ENCODE results near the gene BANK1.
A peak's percentile ranks its signal among the peaks of the same experiment; 100 is the strongest.

BANK1 gene, protein sequence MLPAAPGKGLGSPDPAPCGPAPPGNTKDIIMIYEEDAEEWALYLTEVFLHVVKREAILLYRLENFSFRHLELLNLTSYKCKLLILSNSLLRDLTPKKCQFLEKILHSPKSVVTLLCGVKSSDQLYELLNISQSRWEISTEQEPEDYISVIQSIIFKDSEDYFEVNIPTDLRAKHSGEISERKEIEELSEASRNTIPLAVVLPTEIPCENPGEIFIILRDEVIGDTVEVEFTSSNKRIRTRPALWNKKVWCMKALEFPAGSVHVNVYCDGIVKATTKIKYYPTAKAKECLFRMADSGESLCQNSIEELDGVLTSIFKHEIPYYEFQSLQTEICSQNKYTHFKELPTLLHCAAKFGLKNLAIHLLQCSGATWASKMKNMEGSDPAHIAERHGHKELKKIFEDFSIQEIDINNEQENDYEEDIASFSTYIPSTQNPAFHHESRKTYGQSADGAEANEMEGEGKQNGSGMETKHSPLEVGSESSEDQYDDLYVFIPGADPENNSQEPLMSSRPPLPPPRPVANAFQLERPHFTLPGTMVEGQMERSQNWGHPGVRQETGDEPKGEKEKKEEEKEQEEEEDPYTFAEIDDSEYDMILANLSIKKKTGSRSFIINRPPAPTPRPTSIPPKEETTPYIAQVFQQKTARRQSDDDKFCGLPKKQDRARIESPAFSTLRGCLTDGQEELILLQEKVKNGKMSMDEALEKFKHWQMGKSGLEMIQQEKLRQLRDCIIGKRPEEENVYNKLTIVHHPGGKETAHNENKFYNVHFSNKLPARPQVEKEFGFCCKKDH

DNA sequence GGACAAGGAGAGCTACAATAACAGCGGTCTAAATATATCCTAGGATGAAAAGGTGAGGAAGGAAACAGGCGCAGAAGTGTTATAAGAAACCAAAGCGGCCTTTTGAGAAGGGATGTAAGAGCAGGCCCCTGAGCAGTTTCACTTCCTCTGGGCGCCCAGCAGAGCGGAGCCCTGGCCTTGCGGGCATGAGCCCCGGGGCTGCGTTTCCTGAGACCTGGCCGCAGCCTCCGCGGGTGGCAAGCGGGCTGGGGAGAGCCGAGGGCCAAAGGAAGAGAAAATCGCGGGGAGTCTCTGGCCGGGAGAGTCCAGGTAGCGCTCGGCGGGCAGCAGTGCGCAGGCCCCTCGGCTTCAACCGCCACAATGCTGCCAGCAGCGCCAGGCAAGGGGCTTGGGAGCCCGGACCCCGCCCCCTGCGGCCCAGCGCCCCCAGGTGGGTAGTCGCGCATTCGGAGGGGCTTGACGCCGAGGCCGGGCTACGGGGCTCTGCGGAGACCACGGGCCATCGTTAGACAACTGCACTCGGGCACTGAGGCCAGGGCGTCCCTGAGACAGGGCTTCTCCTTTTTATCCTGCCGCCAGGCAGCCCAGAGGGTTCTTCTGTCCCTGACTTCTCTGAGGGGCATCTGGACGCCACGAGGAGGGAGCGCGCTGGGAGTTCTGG lies at the start of gene BANK1:
TSS of gene BANK1 (plus strand) at position 210 of the 661 bp plus-strand sequence. CDS start at position 361, 151 bp downstream.
- peak; percentile 64 for DNase-seq

GRCh38 chr4:101753721-101754120 lies 36.8 kb upstream of the BANK1 start:
- DNase-seq: no peak

DNA sequence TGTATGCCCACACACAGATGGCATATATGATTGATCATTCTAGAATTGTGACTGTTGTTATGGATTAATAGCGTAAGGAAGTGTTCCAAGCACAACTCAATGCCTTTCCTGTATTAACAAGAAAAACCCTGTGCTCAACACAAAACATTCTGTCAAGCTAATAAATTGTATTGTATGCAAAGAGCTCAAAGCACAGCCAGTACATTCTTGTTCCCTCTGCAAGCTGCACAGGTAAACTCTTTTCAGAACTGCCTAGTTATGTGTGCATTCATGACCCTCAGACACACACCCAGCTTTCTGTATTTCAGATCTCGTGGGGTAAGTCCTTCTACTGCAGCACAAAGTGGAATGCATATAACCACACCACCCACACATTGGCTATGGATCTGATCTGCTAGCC lies 34.3 kb upstream of the BANK1 start:
- no peak for DNase-seq

DNA sequence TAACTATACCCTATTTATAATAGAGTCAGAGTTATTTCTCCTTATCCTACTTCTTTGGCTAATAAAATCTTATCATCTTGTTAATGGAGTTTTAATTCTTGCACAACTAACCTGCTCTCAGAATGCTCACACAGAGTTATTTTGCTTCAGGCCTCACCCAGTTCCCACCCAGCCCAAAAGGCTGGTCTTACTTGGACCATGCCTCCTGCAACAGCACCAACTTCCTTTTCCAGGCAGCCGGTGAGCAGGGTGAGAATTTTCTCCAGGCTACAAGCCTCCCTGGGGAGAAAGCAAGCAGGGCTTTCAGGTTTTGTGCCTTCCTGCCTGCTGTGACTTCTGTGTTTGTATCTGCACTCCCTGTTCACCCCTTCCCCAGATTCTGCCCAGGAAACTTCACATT lies 29.1 kb upstream of the BANK1 start:
- no peak for DNase-seq

- DNase-seq: no peak
These were observed 28.5 kb upstream of the BANK1 start for GRCh38 chr4:101762025-101762424.

- DNase-seq: no peak
These were observed 28.0 kb upstream of the BANK1 start for GRCh38 chr4:101762534-101762933.

DNA sequence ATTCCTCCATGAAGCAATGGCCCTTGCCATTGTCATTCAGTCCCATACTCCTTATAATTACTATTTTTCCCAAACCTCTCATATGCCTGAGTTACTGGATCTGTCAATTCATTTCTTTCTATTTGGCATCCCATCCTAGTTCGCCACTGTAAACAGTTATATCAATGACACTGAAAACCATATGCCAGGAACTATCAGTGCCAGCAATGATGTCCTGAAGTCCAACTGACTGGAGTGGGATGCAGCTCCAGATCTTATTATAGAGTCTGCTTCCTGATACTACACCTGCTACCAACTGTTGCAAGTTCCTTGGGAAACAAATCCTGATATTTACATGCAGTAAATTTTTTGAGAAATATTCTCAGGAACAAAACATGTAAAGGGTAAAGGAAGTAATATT lies 27.0 kb upstream of the BANK1 start:
- DNase-seq: no peak

- no peak for DNase-seq
These were observed 15.7 kb upstream of the BANK1 start for GRCh38 chr4:101774807-101775206.

- DNase-seq: no peak
These were observed 13.1 kb upstream of the BANK1 start for GRCh38 chr4:101777431-101777830.

DNA sequence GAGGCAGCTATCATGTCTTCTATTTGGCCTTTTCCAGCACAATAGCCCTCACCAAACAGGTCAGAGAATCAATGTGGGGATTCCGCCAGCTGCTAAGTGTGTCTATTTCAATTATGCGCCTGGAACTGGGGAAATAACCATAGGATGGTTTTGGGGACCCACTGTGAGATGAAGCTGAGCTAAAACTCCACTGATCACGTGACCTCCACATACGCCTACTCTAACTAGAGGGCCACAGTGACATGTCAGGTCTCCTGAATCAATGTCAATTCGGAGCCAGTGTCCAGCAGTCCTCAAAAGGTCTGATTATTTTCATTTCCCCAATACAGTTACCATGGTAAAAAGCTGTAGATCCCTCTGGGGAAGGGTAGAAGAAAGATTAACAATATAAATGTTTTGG lies 10.2 kb upstream of the BANK1 start:
- no peak for DNase-seq

DNA sequence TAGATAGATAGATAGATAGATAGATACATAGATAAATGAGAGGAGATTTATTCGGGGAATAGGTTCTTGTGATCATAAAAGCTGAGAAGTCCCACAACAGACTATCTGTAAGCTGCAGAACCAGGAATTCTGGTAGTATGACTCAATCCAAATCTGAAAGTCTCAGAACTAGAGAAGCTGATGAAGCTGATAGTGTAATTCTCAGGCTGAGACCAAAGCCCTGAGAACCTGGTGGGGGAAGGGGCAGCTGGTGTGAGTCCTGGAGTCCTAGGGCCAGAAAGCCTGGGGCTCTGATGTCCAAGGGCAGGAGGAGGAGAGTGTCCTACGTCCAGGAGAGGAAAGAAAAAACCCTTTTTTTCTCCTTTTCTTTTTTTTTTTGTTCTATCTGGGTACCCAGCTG lies 8.0 kb upstream of the BANK1 start:
- no peak for DNase-seq

DNA sequence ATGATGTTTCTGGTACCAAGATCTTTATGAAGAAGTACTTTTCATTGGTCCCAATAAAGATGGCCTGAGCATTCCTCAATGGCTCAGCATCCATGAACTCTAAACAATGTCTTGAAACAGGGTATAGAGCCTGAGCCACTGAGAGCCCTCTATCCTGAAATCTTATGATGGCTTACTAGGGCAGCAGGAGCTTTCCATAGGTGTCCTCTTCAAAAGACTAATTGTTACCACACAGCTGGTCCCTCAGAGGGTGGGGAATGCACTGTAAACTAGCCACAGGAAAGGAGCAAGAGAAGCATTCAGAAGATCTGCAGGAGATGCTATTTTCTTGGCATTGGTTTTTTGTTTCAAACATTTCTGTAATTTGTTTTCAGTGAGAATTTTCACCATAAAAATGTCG lies 5.6 kb upstream of the BANK1 start:
- DNase-seq: no peak

DNA sequence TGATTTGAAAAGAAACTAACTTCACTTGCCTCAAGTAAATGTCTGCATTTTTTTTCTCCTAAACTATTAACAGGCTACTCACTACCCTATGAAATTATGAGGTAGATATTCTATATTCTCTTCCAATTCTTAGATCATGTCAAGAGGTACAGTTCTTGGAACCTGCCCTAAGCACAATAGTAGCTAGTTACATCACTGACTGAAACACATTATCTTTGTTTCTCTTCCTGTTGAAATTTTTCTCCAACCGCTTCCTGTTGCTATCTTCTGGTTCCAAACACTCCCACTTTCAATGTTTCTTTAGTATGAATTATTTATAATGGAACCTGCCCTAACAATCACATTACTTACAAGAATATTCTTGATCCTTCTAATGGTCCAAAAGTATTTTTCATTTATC lies 5.0 kb upstream of the BANK1 start:
- DNase-seq: no peak

GRCh38 chr4:101787701-101788316 lies 2.7 kb upstream of the BANK1 start:
- no peak for DNase-seq

- no peak for DNase-seq
These were observed 640 bp downstream of the BANK1 start for GRCh38 chr4:101791182-101791558.

- DNase-seq: no peak
These were observed 1.6 kb downstream of the BANK1 start for GRCh38 chr4:101792056-101792590.

DNA sequence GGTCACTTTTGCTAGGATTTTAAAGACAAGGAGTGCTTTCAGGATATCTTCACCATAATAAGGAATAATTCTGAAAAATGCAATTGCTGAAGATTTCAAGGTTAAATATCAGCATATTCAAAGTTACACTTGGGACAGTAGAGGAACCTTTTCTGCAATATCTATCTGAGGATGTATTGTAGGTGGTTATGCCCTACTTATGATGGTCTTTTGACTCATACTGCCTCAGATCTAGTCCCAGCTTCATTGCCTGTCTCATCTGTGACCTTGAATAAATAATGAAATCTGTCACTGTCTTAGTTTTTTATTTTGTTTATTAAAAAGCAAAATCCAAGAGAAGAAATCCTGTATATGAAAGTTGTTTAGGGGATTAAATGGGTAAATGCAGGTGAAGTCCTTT lies 2.9 kb downstream of the BANK1 start:
- DNase-seq: no peak

DNA sequence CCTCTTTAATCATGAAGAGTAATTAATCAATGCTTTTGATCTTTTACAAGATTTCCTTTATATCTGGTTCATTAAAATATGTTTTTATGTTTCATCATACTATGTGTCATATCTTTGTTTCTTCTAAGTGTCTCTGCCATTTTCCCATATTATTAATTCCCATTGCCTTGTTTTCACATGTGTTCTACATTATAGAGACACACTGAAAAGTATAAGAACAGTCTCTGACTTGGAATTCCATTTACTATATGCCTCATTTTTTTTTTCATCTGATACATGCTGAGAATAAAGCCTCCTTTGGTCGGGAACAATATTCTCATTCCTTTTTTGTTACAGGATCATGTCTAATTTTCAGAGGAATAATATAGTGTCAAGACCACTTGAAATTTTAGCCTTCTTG lies 4.3 kb downstream of the BANK1 start:
- DNase-seq: no peak

GRCh38 chr4:101795704-101796103 lies 5.2 kb downstream of the BANK1 start:
- DNase-seq: no peak

DNA sequence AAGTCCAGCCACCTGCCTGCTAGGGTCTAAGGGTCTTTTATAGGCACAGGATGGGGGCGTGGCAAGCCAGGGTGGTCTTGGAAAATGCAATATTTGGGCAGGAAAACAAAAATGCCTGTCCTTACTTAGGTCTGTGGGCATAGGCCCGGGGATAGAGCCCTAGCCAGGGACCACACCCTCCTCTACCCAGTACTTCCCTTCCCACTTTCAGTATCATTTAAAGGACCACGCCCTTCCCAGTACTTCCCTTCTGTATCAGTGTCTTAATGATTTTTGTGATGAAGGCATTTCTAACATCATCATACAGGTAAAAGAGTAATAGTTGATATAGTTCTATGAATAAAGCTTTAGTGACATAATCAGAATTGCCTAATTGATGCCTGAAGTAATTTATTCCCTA lies 11.4 kb downstream of the BANK1 start:
- DNase-seq: no peak

DNA sequence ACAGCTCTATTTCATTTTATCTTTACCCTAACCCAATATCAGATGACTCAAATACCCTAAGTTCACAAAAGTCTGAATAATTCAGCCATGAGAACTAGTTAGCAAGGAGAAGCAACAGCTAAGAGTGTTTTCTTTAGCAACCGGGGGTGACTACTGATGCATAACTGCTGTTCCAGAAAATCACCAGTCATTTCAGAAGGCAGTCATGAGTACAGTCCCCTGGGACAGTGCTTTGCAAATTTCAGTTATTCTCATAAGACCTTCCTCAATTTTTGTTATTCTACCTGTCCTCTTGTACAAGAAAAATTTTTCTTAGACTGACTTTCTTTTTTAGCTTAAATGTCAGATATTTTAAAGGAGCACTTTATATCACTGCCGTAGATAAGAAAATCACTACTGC lies 16.4 kb downstream of the BANK1 start:
- no peak for DNase-seq

GRCh38 chr4:101807351-101807750 lies 16.8 kb downstream of the BANK1 start:
- no peak for DNase-seq

DNA sequence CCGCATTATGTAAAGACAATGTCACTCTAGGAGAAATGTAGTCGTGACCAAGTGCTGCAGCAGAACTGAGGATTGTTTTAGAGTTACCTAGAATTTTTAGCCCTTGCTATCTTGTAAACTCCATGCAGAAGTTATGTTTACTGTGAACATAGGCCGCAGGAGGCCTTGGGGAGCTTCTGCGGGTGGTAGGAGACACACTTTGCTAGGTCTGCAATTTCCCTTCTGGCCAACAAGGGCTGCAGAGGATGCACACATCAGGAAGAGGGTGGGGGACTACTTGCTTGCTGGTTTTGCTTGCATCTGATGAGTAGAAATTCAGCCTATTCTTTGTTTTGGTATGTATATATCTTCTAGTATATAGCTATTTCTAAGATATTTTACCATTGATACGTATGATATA lies 23.1 kb downstream of the BANK1 start:
- DNase-seq: no peak
